ENCODE results near the gene DLG3.

Gene DLG3

GRCh38 chrX:70434914-70435586 lies 9.6 kb upstream of the DLG3 start:
- H3K4me3 ChIP-seq (ENCODE audit: low read depth, low read length) = peak overlapping the region; percentile 73
- no peak for DNase-seq (ENCODE audit: low read depth)

- no peak for DNase-seq (ENCODE audit: low read depth)
- H3K4me3 ChIP-seq (ENCODE audit: low read depth, low read length) = no peak overlapping the region
These were observed 8.3 kb upstream of the DLG3 start for GRCh38 chrX:70436343-70436742.

- H3K4me3 ChIP-seq (ENCODE audit: low read depth, low read length) = no peak overlapping the region
- DNase-seq (ENCODE audit: low read depth) = no peak
These were observed 7.6 kb upstream of the DLG3 start for GRCh38 chrX:70437011-70437410.

DNA sequence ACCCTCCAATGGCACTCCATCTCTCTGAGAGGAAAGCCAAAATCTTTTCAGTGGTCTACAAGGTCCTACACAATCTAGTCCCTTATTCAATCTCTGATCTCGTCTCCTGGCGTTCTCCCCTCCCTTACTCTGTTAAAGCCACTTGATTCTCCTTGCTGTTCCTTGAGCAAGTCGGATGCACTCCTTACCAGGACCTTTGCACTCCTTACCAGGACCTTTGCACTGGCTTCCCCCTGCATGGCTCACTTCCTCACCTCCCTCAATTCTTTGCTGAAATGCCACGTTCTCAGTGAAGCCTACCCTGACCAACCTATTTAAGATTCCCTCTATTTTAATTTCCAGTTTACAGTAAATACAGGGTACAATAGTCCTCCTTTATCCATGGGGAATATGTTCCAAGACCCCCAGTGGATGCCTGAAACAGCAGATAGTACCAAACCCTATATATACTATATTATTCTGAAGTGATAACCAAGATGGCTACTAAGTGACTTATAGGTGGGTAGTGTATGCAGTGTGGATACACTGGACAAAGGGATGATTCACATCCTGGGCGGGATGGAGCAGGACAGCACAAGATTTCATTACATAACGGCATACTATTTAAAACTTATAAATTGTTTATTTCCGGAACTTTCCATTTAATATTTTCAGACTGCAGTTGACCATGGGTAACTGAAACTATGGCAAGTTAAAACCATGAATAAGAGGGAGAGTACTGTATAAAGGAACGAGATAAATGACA lies 6.5 kb upstream of the DLG3 start:
- no peak overlapping the region for H3K4me3 ChIP-seq (ENCODE audit: low read depth, low read length)
- DNase-seq (ENCODE audit: low read depth) = no peak

GRCh38 chrX:70439016-70439415 lies 5.6 kb upstream of the DLG3 start:
- DNase-seq (ENCODE audit: low read depth) = no peak
- no peak overlapping the region for H3K4me3 ChIP-seq (ENCODE audit: low read depth, low read length)

DNA sequence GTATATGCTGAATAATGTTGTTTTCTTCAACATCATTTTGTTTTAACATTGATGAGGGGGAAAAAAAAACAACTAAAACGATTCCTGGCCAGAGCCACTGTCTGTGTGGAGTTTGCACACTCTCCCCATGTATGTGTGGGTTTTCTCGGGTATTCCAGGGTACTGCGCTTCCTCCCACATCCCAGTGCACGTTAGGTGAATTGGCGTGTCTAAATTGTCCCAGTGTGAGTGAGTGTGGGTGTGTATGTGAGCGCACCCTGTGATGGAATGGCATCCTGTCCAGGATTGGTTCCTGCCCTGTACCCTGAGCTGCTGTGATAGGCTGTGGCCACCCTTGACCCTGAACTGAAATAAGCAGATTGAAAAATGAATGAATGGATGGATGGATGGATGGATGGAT lies 2.4 kb upstream of the DLG3 start:
- no peak for DNase-seq (ENCODE audit: low read depth)

GRCh38 chrX:70444946-70445656 lies 466 bp downstream of the DLG3 start:
- peak overlapping the region; percentile 9 for H3K4me3 ChIP-seq (ENCODE audit: low read depth, low read length)
- no peak for DNase-seq (ENCODE audit: low read depth)

More for the DNA sequence above, 2.4 kb upstream of the DLG3 start:
- no peak overlapping the region for H3K4me3 ChIP-seq (ENCODE audit: low read depth, low read length)

DNA sequence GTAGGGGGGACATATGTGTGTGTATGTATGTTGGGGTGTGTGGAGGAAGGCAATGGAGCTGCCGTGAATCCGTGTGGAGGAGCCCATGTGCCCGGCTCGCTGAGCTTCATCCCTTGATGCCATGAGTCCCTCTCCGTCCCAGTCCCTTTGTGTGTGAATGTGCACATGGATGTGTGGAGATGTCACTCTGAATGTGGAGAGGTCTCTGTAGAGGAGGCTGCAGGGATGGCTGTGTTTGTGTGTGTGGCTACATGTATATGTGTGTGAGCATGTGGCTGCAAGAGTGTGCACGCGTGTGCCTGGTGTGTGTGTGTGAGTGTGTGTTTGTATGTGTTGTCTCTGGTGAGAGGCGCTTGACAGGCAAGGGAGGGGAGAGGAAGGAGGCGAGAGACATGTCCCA lies 1.3 kb downstream of the DLG3 start:
- no peak overlapping the region for H3K4me3 ChIP-seq (ENCODE audit: low read depth, low read length)
- DNase-seq (ENCODE audit: low read depth) = no peak

- no peak overlapping the region for H3K4me3 ChIP-seq (ENCODE audit: low read depth, low read length)
These were observed 2.0 kb downstream of the DLG3 start for GRCh38 chrX:70446380-70447350.

GRCh38 chrX:70449457-70449966 lies 4.9 kb downstream of the DLG3 start:
- DNase-seq (ENCODE audit: low read depth) = no peak
- no peak overlapping the region for H3K4me3 ChIP-seq (ENCODE audit: low read depth, low read length)

More at GRCh38 chrX:70446380-70447350, 2.0 kb downstream of the DLG3 start:
- no peak for DNase-seq (ENCODE audit: low read depth)

- peak overlapping the region; percentile 52 for H3K4me3 ChIP-seq (ENCODE audit: low read depth, low read length)
- DNase-seq (ENCODE audit: low read depth) = no peak
These were observed 7.6 kb downstream of the DLG3 start for GRCh38 chrX:70452143-70452733.

GRCh38 chrX:70453024-70453618 lies 8.5 kb downstream of the DLG3 start:
- no peak for DNase-seq (ENCODE audit: low read depth)
- H3K4me3 ChIP-seq (ENCODE audit: low read depth, low read length) = peak overlapping the region; percentile 52

GRCh38 chrX:70454441-70455365 lies 10.1 kb downstream of the DLG3 start:
- peak overlapping the region; percentile 54 for H3K4me3 ChIP-seq (ENCODE audit: low read depth, low read length)
- DNase-seq (ENCODE audit: low read depth) = no peak

- DNase-seq (ENCODE audit: low read depth) = no peak
- peak overlapping the region; percentile 54 for H3K4me3 ChIP-seq (ENCODE audit: low read depth, low read length)
These were observed 10.9 kb downstream of the DLG3 start for GRCh38 chrX:70455366-70456202.

- no peak overlapping the region for H3K4me3 ChIP-seq (ENCODE audit: low read depth, low read length)
These were observed 11.6 kb downstream of the DLG3 start for GRCh38 chrX:70456256-70456655.

DNA sequence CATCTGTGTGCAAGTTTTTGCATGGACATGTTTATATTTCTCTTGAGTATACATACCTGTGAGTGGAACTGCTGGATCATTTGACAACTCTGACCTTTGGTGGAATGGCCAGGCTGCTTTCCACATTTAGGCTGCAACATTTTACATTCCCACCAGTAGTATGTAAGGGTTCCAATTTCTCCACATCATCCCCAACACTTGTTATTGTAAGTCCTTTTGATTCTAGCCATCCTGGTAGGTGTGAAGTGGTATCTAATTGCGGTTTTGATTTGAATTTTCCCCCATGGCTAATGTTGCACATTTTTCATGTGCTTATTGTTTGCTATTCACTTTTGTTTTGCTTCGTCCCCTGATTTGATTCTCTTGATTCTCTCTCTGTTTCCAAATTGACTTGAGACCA lies 16.4 kb downstream of the DLG3 start:
- no peak overlapping the region for H3K4me3 ChIP-seq (ENCODE audit: low read depth, low read length)
- no peak for DNase-seq (ENCODE audit: low read depth)

More at GRCh38 chrX:70456256-70456655, 11.6 kb downstream of the DLG3 start:
- no peak for DNase-seq (ENCODE audit: low read depth)
